NCI-H1930 (cell line): ENCODE results near the gene EXOC3L2.

Experiments
- DNase-seq, 2 experiments: peaks; one replicate each; lab custom pipeline; 2025; lab: John Stamatoyannopoulos, UW

Gene EXOC3L2

GRCh38 chr19:45218911-45219743 is 26.1 kb downstream of the EXOC3L2 start:
- no peak for DNase-seq

- no peak for DNase-seq
Observed at GRCh38 chr19:45218426-45218825, 26.8 kb downstream of the EXOC3L2 start.

GRCh38 chr19:45217957-45218334 is 27.3 kb downstream of the EXOC3L2 start:
- no peak for DNase-seq

- DNase-seq, result no peak
Observed at GRCh38 chr19:45217193-45217956, 27.8 kb downstream of the EXOC3L2 start.

- no peak for DNase-seq
Observed at GRCh38 chr19:45216667-45217066, 28.5 kb downstream of the EXOC3L2 start.

- DNase-seq, result peak in 1 of 2 experiments; percentile 13
Observed at GRCh38 chr19:45215391-45216191, 29.6 kb downstream of the EXOC3L2 start.

- DNase-seq, result no peak
Observed at GRCh38 chr19:45213031-45213430, 32.2 kb downstream of the EXOC3L2 start.

GRCh38 chr19:45211751-45212381 is 33.3 kb downstream of the EXOC3L2 start:
- DNase-seq, result no peak

GRCh38 chr19:45206328-45206727 is 38.9 kb downstream of the EXOC3L2 start:
- DNase-seq, result no peak

- no peak for DNase-seq
Observed at GRCh38 chr19:45205810-45206209, 39.4 kb downstream of the EXOC3L2 start.

GRCh38 chr19:45202637-45203036 is 42.6 kb downstream of the EXOC3L2 start:
- DNase-seq, result no peak

- DNase-seq, result peak in 1 of 2 experiments; percentile 47
Observed at GRCh38 chr19:45200568-45200967, 44.6 kb downstream of the EXOC3L2 start.

GRCh38 chr19:45195764-45196163 is 49.4 kb downstream of the EXOC3L2 start:
- no peak for DNase-seq

GRCh38 chr19:45191375-45191774 is 53.8 kb downstream of the EXOC3L2 start:
- DNase-seq, result no peak

- no peak for DNase-seq
Observed at GRCh38 chr19:45189971-45190370, 55.2 kb downstream of the EXOC3L2 start.

- DNase-seq, result peak; percentile 61 to 65
Observed at GRCh38 chr19:45187421-45188100, 57.6 kb downstream of the EXOC3L2 start.

- DNase-seq, result no peak
Observed at GRCh38 chr19:45186509-45187334, 58.5 kb downstream of the EXOC3L2 start.

- no peak for DNase-seq
Observed at GRCh38 chr19:45184115-45184514, 61.1 kb downstream of the EXOC3L2 start.

- no peak for DNase-seq
Observed at GRCh38 chr19:45182758-45183157, 62.4 kb downstream of the EXOC3L2 start.

GRCh38 chr19:45180936-45181335 is 64.3 kb downstream of the EXOC3L2 start:
- no peak for DNase-seq
